Measurements from ENCODE around the gene KCNG2.

The KCNG2 gene

GRCh38 chr18:79781331-79781941 is 16.3 kb upstream of the KCNG2 start:
- Histone ChIP-seq H3K36me3 (no peaks in the 10 kb centered on the region), H3K27me3 (ENCODE audit: insufficient read depth, low read depth, severe bottlenecking) (no peaks in the 10 kb centered on the region), H3K27ac (no peak overlapping the region), H3K4me3 (ENCODE audit: low read depth, low read length) (no peak overlapping the region), H3K9me3 (ENCODE audit: severe bottlenecking) (no peaks in the 10 kb centered on the region)
- TF ChIP-seq, protein P1, sequence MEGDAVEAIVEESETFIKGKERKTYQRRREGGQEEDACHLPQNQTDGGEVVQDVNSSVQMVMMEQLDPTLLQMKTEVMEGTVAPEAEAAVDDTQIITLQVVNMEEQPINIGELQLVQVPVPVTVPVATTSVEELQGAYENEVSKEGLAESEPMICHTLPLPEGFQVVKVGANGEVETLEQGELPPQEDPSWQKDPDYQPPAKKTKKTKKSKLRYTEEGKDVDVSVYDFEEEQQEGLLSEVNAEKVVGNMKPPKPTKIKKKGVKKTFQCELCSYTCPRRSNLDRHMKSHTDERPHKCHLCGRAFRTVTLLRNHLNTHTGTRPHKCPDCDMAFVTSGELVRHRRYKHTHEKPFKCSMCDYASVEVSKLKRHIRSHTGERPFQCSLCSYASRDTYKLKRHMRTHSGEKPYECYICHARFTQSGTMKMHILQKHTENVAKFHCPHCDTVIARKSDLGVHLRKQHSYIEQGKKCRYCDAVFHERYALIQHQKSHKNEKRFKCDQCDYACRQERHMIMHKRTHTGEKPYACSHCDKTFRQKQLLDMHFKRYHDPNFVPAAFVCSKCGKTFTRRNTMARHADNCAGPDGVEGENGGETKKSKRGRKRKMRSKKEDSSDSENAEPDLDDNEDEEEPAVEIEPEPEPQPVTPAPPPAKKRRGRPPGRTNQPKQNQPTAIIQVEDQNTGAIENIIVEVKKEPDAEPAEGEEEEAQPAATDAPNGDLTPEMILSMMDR (IDR thresholded peaks at IDR 0.05; ENCODE audit: low read depth, low read length), result no peak
- DNase-seq, result no peak

DNA sequence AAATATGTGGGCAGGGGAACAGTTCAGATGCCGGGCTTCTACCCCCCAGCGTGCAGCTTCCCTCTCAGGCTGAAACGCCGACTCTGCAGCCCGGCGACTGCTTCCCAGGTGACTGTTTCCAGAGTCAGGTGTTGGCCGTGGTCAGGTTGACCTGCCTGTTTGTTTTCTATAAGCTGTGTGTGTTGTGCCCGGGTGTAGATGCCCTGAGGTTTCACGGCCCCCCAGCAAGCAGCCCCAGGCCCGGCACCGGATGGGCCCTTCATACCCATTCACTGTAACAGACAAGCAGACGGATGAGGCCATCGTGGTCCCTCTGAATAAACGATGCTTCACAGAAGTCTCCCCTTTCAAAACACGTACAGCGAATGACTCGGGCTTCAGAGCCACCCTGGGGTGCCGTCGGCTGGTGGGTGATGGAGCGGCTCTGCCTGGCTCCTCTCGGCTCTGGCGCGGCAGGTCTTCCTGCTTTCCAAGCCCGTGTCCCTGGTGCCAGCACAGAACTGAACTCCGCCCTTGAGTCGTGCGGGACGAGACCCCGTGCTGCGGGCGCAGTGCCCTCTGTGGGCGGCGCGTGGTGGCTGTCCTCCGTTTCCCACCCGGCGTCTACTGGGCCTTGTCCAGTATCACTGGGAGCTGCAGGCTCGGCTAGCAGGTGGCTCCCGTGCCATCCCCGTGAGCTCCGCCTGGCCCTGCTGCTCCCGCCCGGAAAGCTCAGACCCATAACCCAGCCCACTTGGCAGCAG is 15.0 kb upstream of the KCNG2 start:
- TF ChIP-seq, protein P1 (IDR thresholded peaks at IDR 0.05; ENCODE audit: low read depth, low read length), result no peak
- no peak for DNase-seq
- H3K27me3 ChIP-seq (ENCODE audit: insufficient read depth, low read depth, severe bottlenecking), result no peaks in the 10 kb centered on the region
- H3K9me3 ChIP-seq (ENCODE audit: severe bottlenecking), result no peaks in the 10 kb centered on the region
- H3K4me3 ChIP-seq (ENCODE audit: low read depth, low read length), result no peak overlapping the region
- H3K27ac ChIP-seq, result no peak overlapping the region
- no peaks in the 10 kb centered on the region for H3K36me3 ChIP-seq

GRCh38 chr18:79784071-79784913 is 13.4 kb upstream of the KCNG2 start:
- TF ChIP-seq, protein P1 (IDR thresholded peaks at IDR 0.05; ENCODE audit: low read depth, low read length), result no peak
- no peak overlapping the region for H3K4me3 ChIP-seq (ENCODE audit: low read depth, low read length)
- no peaks in the 10 kb centered on the region for H3K36me3 ChIP-seq
- no peak overlapping the region for H3K27ac ChIP-seq
- DNase-seq, result no peak
- H3K9me3 ChIP-seq (ENCODE audit: severe bottlenecking), result no peaks in the 10 kb centered on the region
- H3K27me3 ChIP-seq (ENCODE audit: insufficient read depth, low read depth, severe bottlenecking), result no peaks in the 10 kb centered on the region

DNA sequence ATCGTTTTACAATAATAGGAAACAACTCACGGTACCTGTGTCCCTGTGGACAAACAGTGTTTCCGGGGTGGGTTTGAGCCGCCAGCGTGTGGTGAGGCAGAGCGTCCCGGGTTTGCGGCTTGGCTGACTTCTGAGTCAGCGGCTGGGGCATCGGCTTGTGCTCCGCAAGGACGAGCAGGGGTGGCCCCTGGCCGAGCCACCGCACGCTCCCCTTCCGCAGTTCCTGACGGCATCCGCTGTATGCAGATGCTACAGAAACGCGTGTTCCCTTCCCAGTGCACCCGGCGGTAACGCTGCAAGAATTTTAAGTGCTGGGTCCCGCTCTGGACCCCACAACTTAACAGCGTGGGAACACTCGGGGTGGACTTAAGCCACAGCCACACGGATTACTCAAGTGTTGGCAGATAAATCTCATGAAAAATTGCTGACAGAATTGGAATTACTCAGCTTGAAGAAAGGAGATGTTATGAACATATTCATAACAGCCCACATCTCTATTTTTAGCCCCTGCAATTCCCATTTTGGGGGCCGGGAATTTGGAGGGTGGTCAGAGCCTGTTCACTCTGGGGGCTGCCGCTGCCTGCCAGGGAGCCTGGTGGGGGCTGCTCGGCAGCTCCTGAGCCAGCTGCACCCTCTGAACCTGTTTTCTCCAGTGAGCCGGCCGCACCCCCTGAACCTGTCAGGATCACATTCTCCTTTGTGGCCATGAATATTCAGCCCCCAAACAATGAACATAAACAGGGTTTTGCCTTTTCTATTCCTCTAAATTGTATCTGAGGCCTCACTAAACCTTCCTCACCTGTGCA is 12.6 kb upstream of the KCNG2 start:
- DNase-seq, result no peak
- no peak overlapping the region for H3K4me3 ChIP-seq (ENCODE audit: low read depth, low read length)
- no peaks in the 10 kb centered on the region for H3K9me3 ChIP-seq (ENCODE audit: severe bottlenecking)
- TF ChIP-seq, protein P1 (IDR thresholded peaks at IDR 0.05; ENCODE audit: low read depth, low read length), result no peak
- H3K27ac ChIP-seq, result no peak overlapping the region
- no peaks in the 10 kb centered on the region for H3K27me3 ChIP-seq (ENCODE audit: insufficient read depth, low read depth, severe bottlenecking)
- no peaks in the 10 kb centered on the region for H3K36me3 ChIP-seq

GRCh38 chr18:79785831-79786230 is 11.9 kb upstream of the KCNG2 start:
- H3K36me3 ChIP-seq, result no peaks in the 10 kb centered on the region
- no peak overlapping the region for H3K4me3 ChIP-seq (ENCODE audit: low read depth, low read length)
- no peaks in the 10 kb centered on the region for H3K27me3 ChIP-seq (ENCODE audit: insufficient read depth, low read depth, severe bottlenecking)
- no peaks in the 10 kb centered on the region for H3K9me3 ChIP-seq (ENCODE audit: severe bottlenecking)
- no peak overlapping the region for H3K27ac ChIP-seq
- DNase-seq, result no peak
- TF ChIP-seq, protein P1 (IDR thresholded peaks at IDR 0.05; ENCODE audit: low read depth, low read length), result no peak

Data from WERI-Rb-1 (cell line).